Measurements from ENCODE around the gene POLDIP2.

GRCh38 chr17:28344011-28344410 lies 13.3 kb downstream of the POLDIP2 start:
- TF ChIP-seq CTCF (conservative IDR thresholded peaks at IDR 0.05; ENCODE audit: low read length), result no peak
- no peak for TF ChIP-seq EZH2phosphoT487 (IDR thresholded peaks at IDR 0.05; ENCODE audit: borderline replicate concordance)
